Muscle of leg (tissue), 11 donors: ENCODE measurements around the gene KDM1A. TPM values are rescaled to one million over a fixed set of nuclear protein-coding genes. Genes with fewer than 3 reads are reported as not detected.

ENCODE experiments used
- DNase-seq: peaks from one replicate; pipeline ENCODE4 v3.0.0; 2013
- H3K27ac ChIP-seq: one replicate; pipeline ENCODE4 v1.5.1; 2013; ENCODE audit warnings: mild to moderate bottlenecking, low read length, control low read depth
- H3K27me3 ChIP-seq: one replicate; pipeline ENCODE4 v1.6.1; 2013; ENCODE audit warnings: low read length; ENCODE audit not compliant: control insufficient read depth, insufficient read depth
- H3K36me3 ChIP-seq: one replicate; pipeline ENCODE4 v1.6.1; 2013; ENCODE audit warnings: low read length; ENCODE audit not compliant: control insufficient read depth, insufficient read depth
- H3K4me1 ChIP-seq: one replicate; pipeline ENCODE4 v1.6.1; 2013; ENCODE audit warnings: low read length; ENCODE audit not compliant: control insufficient read depth, insufficient read depth
- H3K4me3 ChIP-seq: one replicate; pipeline ENCODE4 v1.5.1; 2013; ENCODE audit warnings: low read length, control low read depth
- H3K9me3 ChIP-seq: replicated peaks from 2 replicates; pipeline ENCODE4 v1.6.1; 2013; ENCODE audit warnings: low read depth, low read length; ENCODE audit not compliant: control insufficient read depth
- WGBS: methylation state at CpG from one replicate; pipeline ENCODE4 v1.1.5; 2013; ENCODE audit warnings: missing lambda C conversion rate; ENCODE audit not compliant: insufficient coverage; 5-methylcytosine and 5-hydroxymethylcytosine counted together
- polyA plus RNA-seq, 8 donors: library from polyadenylated mRNA; unstranded; fragments of 120-200 nt; gene quantifications; one replicate each; pipeline versions ENCODE4 v1.2.1 to v1.2.3, GENCODE V29; 2013; ENCODE audit warnings: inconsistent platforms in 1 of 8, low replicate concordance in 1 of 8; ENCODE audit not compliant: insufficient read length in 8 of 8, insufficient read depth in 1 of 8
- total RNA-seq: library from RNA; stranded (reverse); fragments of 120-200 nt; gene quantifications from one replicate; pipeline ENCODE4 v1.2.4, GENCODE V29; 2013

KDM1A gene
- total and polyA plus RNA-seq, 9 donors: 67.4 to 87.2 (median 74.3) TPM

DNA sequence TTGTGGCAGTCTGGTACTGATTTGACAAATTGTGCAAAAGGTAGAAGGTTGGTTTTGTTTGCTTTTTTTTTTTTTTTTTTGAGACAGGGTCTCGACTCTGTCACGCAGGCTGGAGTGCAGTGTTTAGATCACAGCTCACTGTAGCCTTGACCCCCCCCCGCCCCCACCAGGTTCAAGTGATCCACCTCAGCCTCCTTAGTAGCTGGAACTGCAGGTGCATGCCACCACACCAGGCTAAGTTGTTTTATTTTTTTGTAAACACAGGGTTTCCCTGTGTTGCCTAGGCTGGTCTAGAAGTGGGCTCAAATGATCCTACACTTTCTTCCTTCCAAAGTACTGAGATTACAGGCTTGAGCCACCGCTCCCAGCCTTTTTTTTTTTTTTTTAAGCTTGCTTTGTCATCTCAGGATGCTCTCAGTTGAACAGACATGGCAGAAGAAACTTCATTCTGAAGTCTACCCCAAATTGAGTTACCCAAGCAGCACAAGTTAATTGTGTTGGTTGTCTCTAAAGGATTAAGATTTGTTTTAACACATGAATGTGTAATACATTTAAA is 8.2 kb downstream of the KDM1A start:
- Histone ChIP-seq H3K4me3 (no peak overlapping the region), H3K27ac (no peak overlapping the region), H3K36me3 (peaks cover 3% of the 10 kb centered on the region), H3K4me1 (no peaks in the 10 kb centered on the region), H3K27me3 (no peaks in the 10 kb centered on the region), H3K9me3 (peaks cover 3% of the 10 kb centered on the region)
- no peak for DNase-seq
- WGBS: 62% methylated on average over 2 of the region's 4 CpGs

GRCh38 chr1:23029337-23029736 is 10.1 kb downstream of the KDM1A start:
- no CpG with 5 or more reads among the region's 4 CpGs for WGBS
- no peaks in the 10 kb centered on the region for H3K27me3 ChIP-seq

GRCh38 chr1:23035823-23036452 is 16.7 kb downstream of the KDM1A start:
- no peaks in the 10 kb centered on the region for H3K27me3 ChIP-seq
- H3K4me1 ChIP-seq: no peaks in the 10 kb centered on the region
- H3K36me3 ChIP-seq: peaks cover 3% of the 10 kb centered on the region
- H3K27ac ChIP-seq: no peak overlapping the region
- DNase-seq: no peak
- no peak overlapping the region for H3K4me3 ChIP-seq
- no CpG with 5 or more reads among the region's 2 CpGs for WGBS
- H3K9me3 ChIP-seq: no peaks in the 10 kb centered on the region

More at GRCh38 chr1:23029337-23029736, 10.1 kb downstream of the KDM1A start:
- no peaks in the 10 kb centered on the region for H3K9me3 ChIP-seq
- no peak for DNase-seq
- H3K4me1 ChIP-seq: no peaks in the 10 kb centered on the region
- peaks cover 3% of the 10 kb centered on the region for H3K36me3 ChIP-seq
- no peak overlapping the region for H3K27ac ChIP-seq
- H3K4me3 ChIP-seq: no peak overlapping the region

DNA sequence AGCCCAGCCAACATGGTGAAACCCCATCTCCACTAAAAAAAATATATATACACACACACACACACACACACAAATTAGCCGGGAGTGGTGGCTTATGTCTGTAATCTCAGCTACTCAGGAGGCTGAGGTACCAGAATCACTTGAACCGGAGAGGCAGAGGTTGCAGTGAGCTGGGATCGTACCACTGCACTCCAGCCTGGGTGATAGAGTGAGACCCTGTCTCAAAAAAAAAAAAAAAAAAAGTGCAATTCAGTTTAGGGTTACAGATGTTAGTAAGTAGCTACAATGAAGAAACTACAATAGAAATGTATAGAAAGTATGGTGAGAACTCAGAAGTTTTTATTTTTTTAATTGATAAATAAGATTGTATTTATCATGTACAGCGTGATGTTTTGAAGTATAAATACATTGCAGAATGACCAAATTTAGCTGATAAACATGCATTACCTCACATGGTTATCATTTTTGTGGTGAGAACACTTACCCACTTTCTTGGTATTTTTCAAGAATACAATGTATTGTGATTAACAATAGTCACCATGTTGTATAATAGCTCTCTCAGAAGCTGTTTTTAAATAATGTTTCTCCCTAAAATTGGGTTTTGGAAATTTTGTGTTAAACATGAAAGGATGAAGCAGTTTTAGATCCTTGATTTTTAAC is 17.9 kb downstream of the KDM1A start:
- 77% methylated on average over 2 of the region's 4 CpGs for WGBS

GRCh38 chr1:23039308-23039826 is 20.1 kb downstream of the KDM1A start:
- 53% methylated on average over 3 of the region's 7 CpGs for WGBS
- Histone ChIP-seq H3K27me3 (no peaks in the 10 kb centered on the region), H3K4me3 (no peak overlapping the region), H3K27ac (no peak overlapping the region), H3K36me3 (peaks cover 3% of the 10 kb centered on the region), H3K4me1 (no peaks in the 10 kb centered on the region), H3K9me3 (no peaks in the 10 kb centered on the region)
- no peak for DNase-seq

More for the DNA sequence above, 17.9 kb downstream of the KDM1A start:
- H3K27me3 ChIP-seq: no peaks in the 10 kb centered on the region
- no peak overlapping the region for H3K27ac ChIP-seq
- no peak overlapping the region for H3K4me3 ChIP-seq
- DNase-seq: no peak
- no peaks in the 10 kb centered on the region for H3K36me3 ChIP-seq
- H3K9me3 ChIP-seq: no peaks in the 10 kb centered on the region
- no peaks in the 10 kb centered on the region for H3K4me1 ChIP-seq

- no peaks in the 10 kb centered on the region for H3K4me1 ChIP-seq
- no peak overlapping the region for H3K4me3 ChIP-seq
- no peak overlapping the region for H3K27ac ChIP-seq
- H3K36me3 ChIP-seq: peaks cover 5% of the 10 kb centered on the region
- no peak for DNase-seq
- H3K9me3 ChIP-seq: no peaks in the 10 kb centered on the region
- H3K27me3 ChIP-seq: no peaks in the 10 kb centered on the region
- 93% methylated on average over 2 of the region's 5 CpGs for WGBS
These were observed 21.2 kb downstream of the KDM1A start for GRCh38 chr1:23040509-23040908.

DNA sequence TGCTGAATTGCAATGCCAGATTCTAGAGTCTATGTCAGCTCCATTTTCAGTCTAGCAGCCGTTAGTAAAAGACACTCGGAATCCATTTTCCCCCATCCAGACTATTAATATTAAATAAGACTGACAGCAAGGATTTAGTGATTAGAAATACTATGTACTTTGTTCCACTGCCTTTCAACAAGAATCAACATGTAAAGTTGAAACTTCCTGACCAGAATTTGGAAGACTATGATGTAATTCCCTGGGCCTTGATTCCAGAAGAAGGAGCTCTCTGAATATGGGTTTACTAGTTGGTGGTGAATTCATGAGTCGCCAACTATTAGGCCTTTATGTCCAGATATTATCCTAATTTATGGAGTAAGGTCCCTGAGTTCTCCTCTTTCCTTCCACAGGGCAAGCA is 24.8 kb downstream of the KDM1A start:
- no CpG with 5 or more reads among the region's 3 CpGs for WGBS
- Histone ChIP-seq H3K4me3 (no peak overlapping the region), H3K27ac (no peak overlapping the region), H3K9me3 (no peaks in the 10 kb centered on the region), H3K36me3 (peaks cover 5% of the 10 kb centered on the region), H3K4me1 (no peaks in the 10 kb centered on the region), H3K27me3 (no peaks in the 10 kb centered on the region)
- DNase-seq: no peak

DNA sequence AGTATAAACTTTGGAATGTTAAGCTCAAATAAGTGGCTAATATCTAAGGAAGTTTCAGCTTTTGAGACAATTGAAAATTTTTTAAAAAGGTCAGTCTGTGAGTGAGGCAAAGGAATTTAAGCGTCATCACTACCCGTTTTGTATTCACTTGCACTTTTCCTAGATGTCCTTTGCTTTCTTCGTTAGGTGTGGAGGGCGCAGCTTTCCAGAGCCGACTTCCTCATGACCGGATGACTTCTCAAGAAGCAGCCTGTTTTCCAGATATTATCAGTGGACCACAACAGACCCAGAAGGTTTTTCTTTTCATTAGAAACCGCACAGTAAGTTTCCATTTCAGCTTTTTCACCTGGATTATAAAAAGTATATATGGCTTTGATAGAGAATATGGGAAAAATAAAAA is 30.9 kb downstream of the KDM1A start:
- DNase-seq: no peak
- Histone ChIP-seq H3K36me3 (peaks cover 13% of the 10 kb centered on the region), H3K27me3 (no peaks in the 10 kb centered on the region)

DNA sequence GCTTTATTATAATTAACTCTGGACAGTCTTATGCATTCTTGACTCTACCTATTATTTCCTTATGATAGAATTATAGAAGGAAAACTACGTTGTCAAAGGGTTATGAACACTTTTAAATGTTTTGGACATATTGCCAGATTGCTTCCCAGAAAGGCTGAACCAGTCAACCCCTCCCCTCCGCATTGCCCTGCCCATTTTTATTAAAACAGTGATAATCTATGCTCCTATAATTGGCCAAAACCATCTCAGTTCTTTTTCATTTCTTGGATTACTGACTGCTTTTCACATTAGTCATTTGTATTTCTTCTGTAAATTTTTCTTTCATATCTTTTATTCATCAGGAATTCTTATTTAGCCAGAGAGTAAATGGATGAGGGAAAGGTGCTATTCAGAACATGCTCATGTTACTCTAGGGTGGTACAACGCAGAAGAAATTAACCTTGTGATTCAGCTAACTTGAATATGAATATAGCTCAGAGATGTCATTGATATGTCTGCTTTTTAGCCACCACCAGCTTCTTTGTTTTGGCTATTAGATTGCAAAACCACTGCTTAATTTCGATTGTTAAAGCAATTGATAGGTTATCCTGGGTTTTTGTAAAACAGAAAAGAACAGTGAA is 32.1 kb downstream of the KDM1A start:
- no peak overlapping the region for H3K4me3 ChIP-seq
- no peak for DNase-seq
- no peaks in the 10 kb centered on the region for H3K4me1 ChIP-seq
- H3K27ac ChIP-seq: no peak overlapping the region
- no peaks in the 10 kb centered on the region for H3K9me3 ChIP-seq
- H3K27me3 ChIP-seq: no peaks in the 10 kb centered on the region
- WGBS: no CpG with 5 or more reads among the region's 4 CpGs
- H3K36me3 ChIP-seq: peaks cover 13% of the 10 kb centered on the region

More for the DNA sequence above, 30.9 kb downstream of the KDM1A start:
- no peaks in the 10 kb centered on the region for H3K4me1 ChIP-seq
- H3K27ac ChIP-seq: no peak overlapping the region
- H3K4me3 ChIP-seq: no peak overlapping the region
- no peaks in the 10 kb centered on the region for H3K9me3 ChIP-seq
- WGBS: 91% methylated on average over 6 of the region's 7 CpGs

DNA sequence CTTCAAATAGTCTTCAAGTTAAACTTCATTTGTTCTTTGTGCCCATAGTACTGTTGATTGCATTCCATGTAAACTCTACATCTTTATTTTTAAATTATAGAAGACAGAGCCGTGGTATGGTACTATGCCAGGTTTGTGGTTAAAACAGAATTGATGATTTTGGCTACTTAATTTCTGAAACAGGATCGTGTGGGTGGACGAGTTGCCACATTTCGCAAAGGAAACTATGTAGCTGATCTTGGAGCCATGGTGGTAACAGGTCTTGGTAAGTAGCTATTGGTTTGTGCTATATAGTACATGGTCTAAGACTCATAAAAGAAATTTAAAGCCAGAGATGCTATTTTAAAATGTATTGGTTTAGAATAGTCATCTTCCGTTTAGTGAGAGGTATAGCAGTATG is 38.0 kb downstream of the KDM1A start:
- Histone ChIP-seq H3K27me3 (no peaks in the 10 kb centered on the region), H3K9me3 (no peaks in the 10 kb centered on the region), H3K4me3 (no peak overlapping the region), H3K27ac (no peak overlapping the region), H3K36me3 (peaks cover 42% of the 10 kb centered on the region), H3K4me1 (no peaks in the 10 kb centered on the region)
- 93% methylated on average over 4 of the region's 5 CpGs for WGBS
- DNase-seq: no peak
